Putamen (tissue), 1 donor: Measurements from ENCODE around the gene STMN3.

Experiments used
- DNase-seq: peaks from one replicate; pipeline ENCODE4 v3.0.0-alpha.2; 2016; ENCODE audit warnings: low spot score

STMN3 gene

DNA sequence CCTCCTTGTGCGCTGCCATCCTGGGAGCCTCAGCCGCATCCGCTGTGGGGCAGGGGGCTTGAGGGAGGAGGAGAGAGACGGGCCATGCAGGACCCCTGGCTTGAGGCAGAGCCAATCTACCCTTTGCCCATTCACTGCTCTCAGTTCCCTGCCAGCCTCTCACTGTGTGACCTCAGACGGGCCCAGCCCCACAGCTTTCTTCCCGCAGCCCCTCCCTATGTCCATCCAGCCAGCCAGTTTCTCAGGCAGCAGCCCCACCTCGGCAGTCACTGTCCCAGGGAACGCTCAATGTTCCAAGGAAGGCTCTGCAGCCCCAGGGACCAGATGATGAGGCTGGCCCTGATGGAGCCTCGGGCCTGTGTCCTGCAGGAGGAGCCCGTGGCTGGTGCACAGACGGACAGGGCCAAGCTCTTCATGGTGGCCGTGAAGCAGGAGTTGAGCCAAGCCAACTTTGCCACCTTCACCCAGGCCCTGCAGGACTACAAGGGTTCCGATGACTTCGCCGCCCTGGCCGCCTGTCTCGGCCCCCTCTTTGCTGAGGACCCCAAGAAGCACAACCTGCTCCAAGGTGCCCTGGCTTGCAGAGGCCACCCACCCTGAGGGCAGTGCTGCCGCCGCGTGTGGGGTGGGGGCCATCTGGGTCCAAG is 39.3 kb upstream of the STMN3 start:
- DNase-seq: no peak

DNA sequence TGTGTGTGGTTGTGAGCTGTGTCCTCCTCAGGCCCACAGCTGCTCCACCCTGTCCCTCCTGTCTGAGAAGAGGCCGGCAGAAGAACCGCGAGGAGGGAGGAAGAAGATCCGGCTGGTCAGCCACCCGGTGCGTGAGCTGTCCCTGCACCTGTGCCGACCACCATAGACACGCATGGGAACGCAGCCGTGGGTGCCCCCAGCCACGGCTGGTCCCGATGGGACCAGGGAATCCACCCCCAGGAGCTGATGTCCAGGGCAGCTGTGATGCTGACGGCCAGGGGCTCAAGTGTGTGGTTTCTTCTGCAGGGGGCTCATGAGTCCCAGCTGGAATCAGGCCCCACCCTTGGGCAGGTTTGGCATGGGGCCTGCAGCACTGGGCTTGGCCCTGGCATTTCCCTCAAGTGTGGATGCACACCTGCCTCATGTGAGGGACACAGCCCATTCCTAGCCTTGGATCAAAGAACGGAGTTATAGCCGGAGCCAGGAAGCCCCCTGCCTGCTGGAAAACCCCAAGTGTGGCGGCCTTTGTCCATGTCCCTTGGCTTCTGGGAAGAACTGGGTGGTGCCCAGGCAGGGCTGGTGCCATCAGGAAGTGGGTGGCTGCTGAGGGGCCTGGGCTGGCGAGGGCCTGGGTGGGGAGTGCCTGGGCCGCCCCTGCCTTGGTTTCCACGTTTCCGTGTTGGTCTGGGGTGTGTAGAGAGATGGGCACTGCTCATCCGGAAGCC is 38.6 kb upstream of the STMN3 start:
- no peak for DNase-seq

DNA sequence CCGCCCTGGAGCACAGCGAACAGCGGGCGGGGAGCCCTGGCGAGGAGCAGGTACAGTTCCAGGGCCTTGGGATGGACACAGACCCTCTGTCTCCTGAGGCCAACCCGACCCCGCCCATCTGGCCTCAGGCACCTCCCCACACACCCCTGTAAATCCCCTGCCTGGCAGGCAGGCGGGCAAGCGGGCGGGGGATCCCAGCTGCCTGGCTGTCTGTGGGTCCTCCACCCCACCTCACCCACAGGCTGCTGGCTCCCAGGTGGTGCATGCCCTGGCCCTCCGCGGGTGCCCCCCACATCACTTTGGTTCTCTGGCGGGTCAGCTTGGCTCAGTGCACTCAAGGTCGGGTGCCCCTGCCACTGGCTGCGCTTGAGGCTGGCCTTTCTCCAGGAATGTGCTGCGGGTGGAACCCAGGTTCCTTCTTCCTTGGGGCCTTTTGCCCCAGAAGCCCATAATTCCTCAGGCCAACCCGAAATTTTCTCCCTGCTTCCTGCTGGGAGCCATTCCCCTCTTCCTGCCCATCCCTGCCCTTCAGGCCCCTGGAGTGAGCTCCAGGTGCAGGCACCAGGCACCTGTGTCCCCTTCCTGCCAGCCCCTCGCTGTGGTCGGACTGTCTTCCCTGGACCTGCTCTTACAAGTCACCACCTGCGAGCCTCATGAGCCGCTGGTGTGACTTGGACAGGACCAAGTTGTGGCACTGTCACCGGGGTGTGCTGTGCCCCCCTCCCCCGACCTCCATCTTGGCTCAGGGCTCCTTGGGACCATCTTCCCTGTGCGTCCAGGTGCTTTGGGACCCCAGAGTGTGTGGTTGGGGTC is 37.9 kb upstream of the STMN3 start:
- no peak for DNase-seq

DNA sequence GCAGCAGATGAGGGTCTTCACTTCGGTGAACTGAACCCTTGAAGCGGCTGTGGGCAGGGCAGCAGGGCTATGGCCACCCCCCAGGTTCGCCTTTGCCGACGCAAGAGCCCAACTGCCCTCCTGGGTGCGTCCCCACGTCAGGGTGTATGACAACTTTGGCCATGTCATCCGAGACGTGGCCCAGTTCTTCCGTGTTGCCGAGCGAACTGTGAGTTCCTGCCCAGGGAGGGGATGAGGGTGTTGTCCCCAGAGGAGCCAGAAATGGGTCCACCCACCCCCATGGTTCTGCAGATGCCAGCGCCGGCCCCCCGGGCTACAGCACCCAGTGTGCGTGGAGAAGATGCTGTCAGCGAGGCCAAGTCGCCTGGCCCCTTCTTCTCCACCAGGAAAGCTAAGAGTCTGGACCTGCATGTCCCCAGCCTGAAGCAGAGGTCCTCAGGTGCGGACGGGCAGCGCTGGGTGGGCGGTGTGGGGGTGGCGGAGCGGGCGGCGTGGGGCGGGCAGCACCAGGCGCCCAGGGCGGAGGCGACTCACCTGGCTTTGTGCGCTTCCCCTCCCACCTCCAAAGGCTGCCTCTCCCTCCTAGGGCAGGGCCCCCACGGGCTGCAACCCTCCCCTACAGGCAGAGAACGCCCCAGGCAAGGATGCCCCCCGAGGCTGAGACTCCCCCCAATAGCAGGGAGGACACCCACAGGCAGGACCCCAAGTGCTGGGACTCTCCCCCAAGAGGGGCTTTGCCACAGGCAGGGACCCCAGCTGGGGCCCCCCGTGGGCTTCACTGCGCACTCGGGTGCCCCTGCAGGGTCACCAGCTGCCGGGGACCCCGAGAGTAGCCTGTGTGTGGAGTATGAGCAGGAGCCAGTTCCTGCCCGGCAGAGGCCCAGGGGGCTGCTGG is 37.0 kb upstream of the STMN3 start:
- DNase-seq: no peak

DNA sequence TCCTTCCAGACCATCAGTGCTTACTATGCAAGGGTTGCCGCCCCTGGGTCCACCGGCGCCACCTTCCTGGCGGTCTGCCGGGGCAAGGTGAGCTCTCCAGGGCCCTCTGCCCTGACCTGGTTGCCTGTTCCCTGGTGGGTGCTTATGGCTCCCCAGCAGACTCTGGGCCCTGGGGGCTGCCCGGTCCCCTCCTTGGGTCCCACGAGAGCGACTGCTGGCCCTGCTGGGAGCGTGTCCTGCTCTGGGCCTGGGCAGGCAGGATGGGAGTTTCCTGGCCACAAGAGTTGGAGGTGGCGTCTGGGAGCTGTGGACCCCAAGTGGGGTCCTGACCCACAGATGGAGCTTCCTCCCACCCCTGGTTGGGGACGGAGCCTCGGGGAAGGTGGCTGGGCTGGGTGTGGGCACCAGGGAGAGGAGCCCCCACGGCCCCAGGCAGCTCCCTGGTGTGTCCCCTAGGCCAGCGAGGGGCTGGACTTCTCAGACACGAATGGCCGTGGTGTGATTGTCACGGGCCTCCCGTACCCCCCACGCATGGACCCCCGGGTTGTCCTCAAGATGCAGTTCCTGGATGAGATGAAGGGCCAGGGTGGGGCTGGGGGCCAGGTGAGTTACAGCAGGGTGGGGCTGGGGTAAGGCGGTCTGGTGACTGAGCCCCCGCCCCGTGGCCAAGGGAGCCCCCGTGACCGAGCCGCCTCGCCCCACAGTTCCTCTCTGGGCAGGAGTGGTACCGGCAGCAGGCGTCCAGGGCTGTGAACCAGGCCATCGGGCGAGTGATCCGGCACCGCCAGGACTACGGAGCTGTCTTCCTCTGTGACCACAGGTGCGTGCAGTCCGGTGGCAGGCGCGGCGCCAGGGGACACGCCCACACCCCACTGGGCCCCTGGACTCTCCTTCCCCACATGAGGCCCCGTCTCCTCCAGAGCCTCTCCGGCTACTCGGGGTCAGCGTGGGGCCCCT is 36.1 kb upstream of the STMN3 start:
- no peak for DNase-seq

DNA sequence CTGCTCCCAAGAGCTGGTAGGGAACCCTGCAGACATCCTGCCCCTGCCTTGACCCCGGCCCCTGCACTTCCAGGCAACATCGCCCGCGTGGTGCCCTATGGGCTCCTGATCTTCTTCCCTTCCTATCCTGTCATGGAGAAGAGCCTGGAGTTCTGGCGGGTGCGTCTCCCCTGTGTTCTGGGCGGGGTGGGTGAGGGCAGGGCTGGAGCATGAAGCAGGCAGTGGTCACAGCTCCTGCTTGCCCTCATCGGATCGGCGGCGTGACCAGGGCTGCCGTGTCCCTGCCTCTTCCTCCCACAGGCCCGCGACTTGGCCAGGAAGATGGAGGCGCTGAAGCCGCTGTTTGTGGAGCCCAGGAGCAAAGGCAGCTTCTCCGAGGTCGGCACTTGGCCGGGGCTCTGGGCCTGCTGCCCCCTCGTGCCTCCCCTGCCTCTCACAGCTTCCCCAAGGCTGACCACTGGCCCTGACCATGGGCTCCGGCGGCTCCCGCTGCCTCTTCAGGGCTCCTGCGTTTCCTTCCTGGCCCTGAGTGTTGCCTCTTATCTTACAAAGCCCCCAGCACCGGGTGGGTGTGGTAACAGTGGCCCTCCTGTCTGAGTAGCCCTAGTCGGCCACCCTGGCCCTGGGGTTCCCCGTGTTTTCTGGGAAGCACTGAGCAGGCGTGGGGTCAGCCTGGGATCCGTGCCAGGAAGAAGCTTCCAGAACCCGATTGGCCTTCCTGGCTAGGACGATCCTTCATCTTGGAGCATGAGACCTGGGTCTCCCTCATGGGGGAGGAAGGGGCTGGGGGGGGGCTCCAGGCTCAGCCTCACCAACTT is 35.2 kb upstream of the STMN3 start:
- DNase-seq: no peak

DNA sequence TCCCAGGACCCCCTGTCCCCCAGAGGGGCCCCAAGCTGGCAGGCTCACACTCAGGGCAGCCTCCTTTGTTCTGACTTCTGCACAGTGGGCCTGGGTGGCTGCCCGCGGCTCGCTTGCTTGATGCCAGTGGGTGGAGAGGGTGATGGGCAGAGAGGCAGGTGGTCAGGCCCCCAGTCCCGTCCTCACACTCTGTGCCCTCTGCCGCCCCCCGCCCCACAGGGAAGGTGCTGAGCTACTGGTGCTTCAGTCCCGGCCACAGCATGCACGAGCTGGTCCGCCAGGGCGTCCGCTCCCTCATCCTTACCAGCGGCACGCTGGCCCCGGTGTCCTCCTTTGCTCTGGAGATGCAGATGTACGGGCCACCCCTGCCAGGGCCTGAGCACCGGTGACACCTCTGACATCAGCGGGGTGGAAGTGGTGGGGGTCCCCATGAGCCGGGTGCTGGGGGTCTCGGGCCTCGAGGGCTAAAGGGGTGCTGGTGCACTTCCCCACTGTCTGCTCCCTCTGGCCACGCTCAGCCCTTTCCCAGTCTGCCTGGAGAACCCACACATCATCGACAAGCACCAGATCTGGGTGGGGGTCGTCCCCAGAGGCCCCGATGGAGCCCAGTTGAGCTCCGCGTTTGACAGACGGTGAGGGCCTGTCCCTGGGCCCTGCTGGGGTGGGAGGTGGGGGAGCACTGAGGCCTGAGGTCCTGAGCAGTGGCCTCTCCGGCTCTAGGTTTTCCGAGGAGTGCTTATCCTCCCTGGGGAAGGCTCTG is 34.4 kb upstream of the STMN3 start:
- DNase-seq: no peak

DNA sequence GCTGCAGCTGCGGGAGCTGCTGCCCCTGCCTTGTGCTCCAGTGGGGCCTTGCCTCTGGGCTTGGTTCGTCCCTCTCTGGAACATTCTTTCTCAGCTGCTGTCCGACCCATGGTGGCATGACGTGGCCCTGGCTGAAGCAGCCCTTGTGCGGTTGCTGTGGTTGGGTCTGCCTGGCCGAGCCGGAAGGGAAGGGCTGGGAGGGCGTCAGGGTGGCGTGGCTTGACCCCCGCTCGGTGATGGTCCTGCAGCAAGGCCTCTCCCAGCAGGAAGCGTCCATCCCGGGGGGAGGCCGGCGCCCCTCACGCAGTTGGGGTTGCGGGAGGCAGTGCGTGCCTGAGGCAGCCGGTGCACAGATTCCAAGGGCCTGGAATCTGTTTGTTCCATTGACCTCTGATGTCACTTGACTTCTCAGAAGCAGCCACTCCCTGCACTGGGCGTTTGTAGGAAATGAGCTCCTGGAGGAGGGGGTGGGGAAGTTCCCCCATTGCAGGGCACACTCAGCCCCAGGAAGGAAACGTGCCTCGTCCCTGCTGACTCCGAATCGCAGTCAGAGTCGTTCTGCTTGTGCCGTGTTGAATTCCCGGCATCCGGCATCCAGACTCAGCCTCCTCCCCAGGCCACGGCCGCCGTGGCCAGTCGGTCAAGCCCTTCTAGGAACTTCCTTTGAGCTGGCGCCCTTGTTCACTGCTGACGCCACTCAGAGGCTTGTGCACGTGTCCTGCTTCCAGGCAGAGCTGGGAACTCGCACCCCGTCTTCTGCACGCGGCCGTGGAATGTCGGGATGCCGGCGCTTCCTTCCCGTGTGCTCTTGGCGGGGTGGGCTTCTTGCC is 33.5 kb upstream of the STMN3 start:
- no peak for DNase-seq

DNA sequence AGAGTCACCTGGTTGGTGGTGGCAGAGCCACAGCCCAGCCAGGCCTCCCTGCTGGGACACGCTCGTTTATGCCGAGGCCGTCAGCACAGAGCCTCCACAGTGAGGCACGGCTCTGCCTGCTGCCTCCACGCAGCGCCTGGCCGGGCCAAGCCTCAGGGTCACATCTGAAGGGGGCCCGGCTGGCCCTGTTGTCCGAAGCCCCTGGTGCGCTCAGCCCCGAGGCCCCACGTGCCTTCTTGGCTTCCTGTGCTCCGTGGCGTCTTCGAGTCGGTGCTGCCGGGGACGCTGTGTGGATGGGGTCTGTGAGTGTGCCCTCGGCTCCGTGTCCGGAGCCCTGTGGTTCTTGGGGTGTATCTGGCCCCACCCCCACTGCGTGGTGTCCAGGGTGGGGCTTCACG is 32.9 kb upstream of the STMN3 start:
- DNase-seq: no peak

DNA sequence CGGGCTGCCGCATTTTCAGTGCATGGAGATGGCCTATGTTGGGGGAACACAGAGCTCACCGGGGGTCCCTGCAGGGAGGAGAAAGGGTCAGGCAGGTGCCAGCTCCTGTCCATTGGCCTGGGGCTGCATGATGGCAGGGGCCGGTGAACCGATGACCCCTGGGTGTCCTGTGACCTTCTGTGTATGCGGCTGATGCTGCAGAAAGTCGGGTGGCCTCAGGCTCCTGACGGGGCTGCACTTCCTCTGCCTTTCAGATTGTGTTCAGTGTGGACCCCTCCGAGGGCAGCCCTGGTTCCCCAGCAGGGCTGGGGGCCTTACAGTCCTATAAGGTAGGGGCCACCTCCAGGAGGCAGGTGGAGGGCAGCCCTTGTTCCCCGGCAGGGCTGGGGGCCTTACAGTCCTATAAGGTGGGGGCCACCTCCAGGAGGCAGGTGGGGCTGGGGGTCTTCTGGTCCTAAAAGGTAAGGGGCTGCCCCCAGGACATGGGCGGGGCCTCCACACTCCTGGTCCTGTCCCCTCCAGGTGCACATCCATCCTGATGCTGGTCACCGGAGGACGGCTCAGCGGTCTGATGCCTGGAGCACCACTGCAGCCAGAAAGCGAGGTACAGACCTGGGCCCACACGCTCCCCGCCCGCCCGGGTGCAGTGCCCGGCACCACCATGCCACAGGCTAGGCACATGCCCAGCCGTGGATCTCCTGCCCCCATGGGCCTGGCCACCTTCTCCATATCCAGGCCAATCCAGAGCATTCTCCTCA is 32.2 kb upstream of the STMN3 start:
- DNase-seq: no peak

DNA sequence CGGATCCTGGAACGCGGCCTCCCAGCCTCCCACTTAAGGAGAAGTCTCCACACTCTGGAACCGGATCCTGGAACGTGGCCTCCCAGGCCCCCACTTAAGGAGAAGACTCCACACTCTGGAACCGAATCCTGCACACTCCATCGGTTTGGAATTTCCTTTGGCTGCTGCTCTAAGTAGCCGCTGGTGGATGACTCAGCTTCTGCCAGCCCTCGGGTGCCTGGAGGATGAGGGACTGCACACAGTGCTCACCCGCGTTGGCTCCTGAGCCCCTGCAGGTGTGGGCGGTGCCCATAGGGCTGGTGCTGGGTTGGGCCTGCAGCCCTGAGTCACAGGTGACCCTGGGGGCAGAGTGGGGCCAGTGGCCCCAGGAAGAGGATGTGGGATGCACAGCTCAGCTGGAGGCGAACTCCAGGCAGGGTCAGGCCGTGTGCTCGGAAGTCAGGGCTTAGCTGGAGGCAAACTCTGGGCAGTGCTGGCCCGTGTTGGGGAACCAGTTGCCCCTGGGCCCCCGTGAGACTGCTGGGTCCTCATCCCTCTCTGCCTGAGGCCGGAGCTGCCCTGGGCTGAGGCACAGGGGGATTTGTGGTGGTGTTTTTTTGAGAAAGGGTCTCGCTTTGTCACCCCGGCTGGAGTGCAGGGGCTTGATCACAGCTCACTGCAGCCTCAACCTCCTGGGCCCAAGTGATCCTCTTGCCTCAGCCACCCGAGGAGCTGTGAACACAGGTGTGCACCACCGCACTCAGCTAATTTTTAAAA is 29.3 kb upstream of the STMN3 start:
- DNase-seq: no peak

DNA sequence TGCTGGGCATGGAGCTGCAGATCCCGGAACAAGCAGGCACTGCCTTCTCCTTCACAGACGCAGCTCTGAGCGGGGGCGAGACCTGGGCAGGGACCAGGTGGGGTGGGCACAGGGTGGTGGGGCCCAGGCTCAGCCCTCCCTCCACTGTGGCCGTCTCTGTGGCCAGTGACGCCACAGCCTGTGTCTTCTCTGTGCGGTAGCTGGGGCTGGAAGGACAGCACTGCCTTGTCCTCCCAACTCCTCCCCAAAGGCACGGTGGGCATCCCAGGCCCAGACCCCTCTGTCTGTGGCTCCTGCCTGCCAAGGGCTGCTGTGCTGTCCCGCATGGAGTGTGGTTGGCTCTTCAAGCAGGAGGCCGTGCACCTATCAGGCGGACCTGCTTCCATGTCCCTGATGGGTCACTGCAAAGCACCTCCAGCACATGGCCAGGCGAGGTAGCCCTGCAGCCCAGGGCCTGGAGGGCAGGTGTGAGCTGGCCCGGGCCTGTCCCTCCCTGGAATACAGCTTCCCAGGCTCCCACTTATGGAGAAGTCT is 28.5 kb upstream of the STMN3 start:
- no peak for DNase-seq

DNA sequence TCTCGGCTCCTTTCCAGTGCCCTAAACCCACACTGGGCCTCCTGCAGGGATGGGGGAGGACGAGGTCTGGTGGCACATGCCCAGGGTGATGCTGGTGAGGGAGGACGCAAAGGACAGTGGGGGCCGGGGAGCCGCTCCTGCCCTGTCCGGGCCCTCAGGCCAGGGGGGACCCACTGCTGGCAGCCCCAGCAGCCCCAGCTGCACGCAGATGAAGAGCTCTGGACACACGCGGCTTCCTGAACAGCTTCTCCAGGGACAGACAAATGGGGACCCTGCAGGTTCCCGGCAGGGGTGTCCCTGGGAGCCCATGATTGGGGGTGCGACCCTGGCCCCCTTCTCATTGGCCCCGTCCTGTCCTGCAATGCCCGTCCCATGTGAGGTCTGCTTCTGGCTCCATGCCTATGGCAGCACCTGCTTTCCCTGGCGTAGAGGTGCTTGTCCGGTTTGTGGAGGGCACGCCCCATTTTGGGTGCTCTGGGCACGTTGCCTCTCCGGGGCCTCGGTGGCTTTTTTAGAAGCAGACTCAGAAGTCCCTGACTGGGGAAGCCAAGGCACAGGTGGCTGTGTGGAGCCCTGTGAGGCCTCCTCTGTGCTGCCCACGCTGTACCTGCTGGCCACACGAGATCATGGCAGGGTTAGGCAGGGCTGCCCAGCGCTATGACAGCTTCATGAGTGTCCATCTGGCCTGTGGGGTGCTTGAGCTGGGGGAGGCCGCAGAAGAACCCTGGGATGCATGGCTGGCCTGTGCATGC is 27.8 kb upstream of the STMN3 start:
- DNase-seq: no peak

DNA sequence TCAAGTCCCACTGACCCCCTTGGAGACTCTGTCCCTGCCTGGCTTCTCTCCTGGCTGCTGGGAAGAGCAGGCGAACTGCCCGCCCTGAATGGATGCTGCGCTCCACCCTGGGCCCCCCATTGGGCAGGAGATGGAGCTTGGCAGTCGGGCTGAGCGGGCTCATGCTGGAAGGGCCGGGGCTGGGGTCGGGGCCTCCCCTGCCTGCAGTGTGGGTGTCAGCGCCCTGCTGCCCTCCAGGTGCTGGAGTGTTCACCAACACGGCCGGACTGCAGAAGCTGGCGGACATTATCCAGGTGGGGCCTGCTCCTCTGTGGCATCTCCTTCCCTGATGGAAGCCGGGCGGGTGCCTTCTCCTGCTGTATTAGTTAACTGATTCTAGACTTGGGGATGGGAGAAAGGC is 27.2 kb upstream of the STMN3 start:
- no peak for DNase-seq

DNA sequence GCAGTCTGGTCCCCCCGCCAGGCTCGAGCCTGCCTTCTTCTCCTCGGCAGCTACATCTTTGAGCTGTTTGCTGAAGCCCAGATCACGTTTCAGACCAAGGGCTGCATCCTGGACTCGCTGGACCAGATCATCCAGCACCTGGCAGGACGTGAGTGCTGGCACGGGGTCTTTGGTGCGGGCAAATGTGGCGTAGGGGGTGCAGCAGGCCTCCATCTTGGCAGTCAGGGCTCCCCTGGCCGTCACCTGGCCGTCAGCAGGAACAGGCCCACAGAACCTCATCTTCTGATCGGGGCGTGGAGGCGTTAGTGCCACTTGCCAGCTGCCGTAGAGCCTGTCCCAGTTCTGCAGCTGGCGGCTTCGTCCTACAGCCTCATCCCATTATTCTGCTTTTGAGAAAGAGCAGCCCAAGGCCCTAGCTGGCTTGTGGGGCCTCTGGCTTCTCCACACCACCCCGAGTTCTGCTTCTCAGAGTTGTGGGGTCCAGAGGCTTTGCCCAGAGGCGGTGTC is 26.6 kb upstream of the STMN3 start:
- DNase-seq: no peak
